MM.1S (cell line): ENCODE data around the gene SCN2A.

ENCODE experiments used
- EZH2 ChIP-seq: fragments of 300-600 bp; sonication (generic); optimal IDR thresholded peaks from 2 replicates; pipeline ENCODE3; 2017; ENCODE audit warnings: low read depth, mild to moderate bottlenecking, antibody characterized with exemption, low read length, mixed read lengths
- EZH2phosphoT487 ChIP-seq: fragments of 300-600 bp; sonication (generic); IDR thresholded peaks from 2 replicates; pipeline ENCODE4 v1.6.1; 2018; ENCODE audit warnings: antibody characterized with exemption, low read length
- TF ChIP-seq, protein P1 (sequence below): fragments of 300-600 bp; sonication (generic); IDR thresholded peaks from 2 replicates; pipeline ENCODE4 v1.5.1; 2016; ENCODE audit warnings: antibody characterized with exemption, low read length, mixed read lengths

- TF ChIP-seq EZH2 (no peak), EZH2phosphoT487 (no peak)
- TF ChIP-seq, protein P1, sequence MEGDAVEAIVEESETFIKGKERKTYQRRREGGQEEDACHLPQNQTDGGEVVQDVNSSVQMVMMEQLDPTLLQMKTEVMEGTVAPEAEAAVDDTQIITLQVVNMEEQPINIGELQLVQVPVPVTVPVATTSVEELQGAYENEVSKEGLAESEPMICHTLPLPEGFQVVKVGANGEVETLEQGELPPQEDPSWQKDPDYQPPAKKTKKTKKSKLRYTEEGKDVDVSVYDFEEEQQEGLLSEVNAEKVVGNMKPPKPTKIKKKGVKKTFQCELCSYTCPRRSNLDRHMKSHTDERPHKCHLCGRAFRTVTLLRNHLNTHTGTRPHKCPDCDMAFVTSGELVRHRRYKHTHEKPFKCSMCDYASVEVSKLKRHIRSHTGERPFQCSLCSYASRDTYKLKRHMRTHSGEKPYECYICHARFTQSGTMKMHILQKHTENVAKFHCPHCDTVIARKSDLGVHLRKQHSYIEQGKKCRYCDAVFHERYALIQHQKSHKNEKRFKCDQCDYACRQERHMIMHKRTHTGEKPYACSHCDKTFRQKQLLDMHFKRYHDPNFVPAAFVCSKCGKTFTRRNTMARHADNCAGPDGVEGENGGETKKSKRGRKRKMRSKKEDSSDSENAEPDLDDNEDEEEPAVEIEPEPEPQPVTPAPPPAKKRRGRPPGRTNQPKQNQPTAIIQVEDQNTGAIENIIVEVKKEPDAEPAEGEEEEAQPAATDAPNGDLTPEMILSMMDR = no peak
These were observed 196.4 kb downstream of the SCN2A start for GRCh38 chr2:165435611-165436010.
